Esophagus muscularis mucosa (tissue), 4 donors: ENCODE measurements around the gene TRIM74. TPM values are rescaled to one million over a fixed set of nuclear protein-coding genes. Genes with fewer than 3 reads are reported as not detected.
"Not testable (repeated sequence)": the region's sequence is repeated elsewhere in the genome, so short reads cannot be mapped to it uniquely, and the experiment has no call there.

ENCODE experiments used
- DNase-seq: peaks from one replicate; pipeline ENCODE4 v3.0.0-alpha.2; 2017; ENCODE audit errors: extremely low spot score
- H3K27ac ChIP-seq, 4 donors: fragments of 200-600 bp; sonication (generic); replicated peaks in 1 of 4; 1 replicate in 3 of 4; 2 replicates in 1 of 4; pipeline ENCODE4 v1.5.1; 2016 to 2019; ENCODE audit warnings: mild to moderate bottlenecking in 1 of 4
- H3K27me3 ChIP-seq, 4 donors: fragments of 200-600 bp; sonication (generic); one replicate each; pipeline versions ENCODE4 v1.5.1 to v1.6.0; 2016 to 2019
- H3K36me3 ChIP-seq, 4 donors: fragments of 200-600 bp; sonication (generic); one replicate each; pipeline ENCODE4 v1.5.1; 2016 to 2019
- H3K4me1 ChIP-seq, 4 donors: fragments of 200-600 bp; sonication (generic); one replicate each; pipeline ENCODE4 v1.5.1; 2016 to 2019
- H3K4me3 ChIP-seq, 4 donors: fragments of 200-600 bp; sonication (generic); 1 replicate in 2 of 4; 2 replicates in 2 of 4; pipeline ENCODE4 v1.5.1; 2016 to 2019; ENCODE audit warnings: mild to moderate bottlenecking in 4 of 4, moderate library complexity in 1 of 4
- H3K9me3 ChIP-seq, 4 donors: fragments of 200-600 bp; sonication (generic); 1 replicate in 3 of 4; 2 replicates in 1 of 4; pipeline ENCODE4 v1.5.1; 2016 to 2019
- WGBS: methylation state at CpG from one replicate; pipeline ENCODE4 v1.1.5; 2018; 5-methylcytosine and 5-hydroxymethylcytosine counted together
- intact Hi-C: fragments of 100-400 bp; cut with DNase I; formaldehyde crosslinking; loops from one replicate; pipeline ENCODE4 v1.15.1; 2023
- total RNA-seq, 4 donors: library from RNA; depleted of rRNA; stranded (reverse); fragments of >200 nt; gene quantifications; one replicate each; pipeline versions ENCODE4 v1.1.0 to v1.2.1, GENCODE V29; 2016

The TRIM74 gene
- total RNA-seq, 4 donors from 2014 or later: 1.2 TPM; not detected in 3

GRCh38 chr7:72974781-72975180 lies 5.5 kb upstream of the TRIM74 start:
- DNase-seq, H3K36me3 ChIP-seq, H3K27ac ChIP-seq, intact Hi-C loops, H3K4me1 ChIP-seq, H3K9me3 ChIP-seq, H3K27me3 ChIP-seq, H3K4me3 ChIP-seq: not testable (repeated sequence)
- no CpG with 5 or more reads among the region's 7 CpGs for WGBS

GRCh38 chr7:72971505-72971904 lies 2.2 kb upstream of the TRIM74 start:
- H3K36me3 ChIP-seq, H3K27me3 ChIP-seq, DNase-seq, H3K9me3 ChIP-seq, H3K4me1 ChIP-seq, H3K27ac ChIP-seq, H3K4me3 ChIP-seq, intact Hi-C loops: not testable (repeated sequence)
- WGBS: no CpG with 5 or more reads among the region's 6 CpGs

- 88% methylated on average over 5 of the region's 29 CpGs for WGBS
- H3K27me3 ChIP-seq, H3K36me3 ChIP-seq, H3K4me3 ChIP-seq, DNase-seq, H3K27ac ChIP-seq, H3K9me3 ChIP-seq, intact Hi-C loops, H3K4me1 ChIP-seq: not testable (repeated sequence)
Observed at GRCh38 chr7:72969688-72970087, 422 bp upstream of the TRIM74 start.

- 70% methylated on average over 2 of the region's 3 CpGs for WGBS
- intact Hi-C loops, H3K36me3 ChIP-seq: not testable (repeated sequence)
Observed at GRCh38 chr7:72966892-72967291, 2.4 kb downstream of the TRIM74 start.

GRCh38 chr7:72965186-72965975 lies 3.9 kb downstream of the TRIM74 start:
- DNase-seq, H3K9me3 ChIP-seq, H3K27me3 ChIP-seq, intact Hi-C loops, H3K36me3 ChIP-seq, H3K4me3 ChIP-seq, H3K4me1 ChIP-seq, H3K27ac ChIP-seq: not testable (repeated sequence)
- WGBS: no CpG with 5 or more reads among the region's 31 CpGs

More at GRCh38 chr7:72966892-72967291, 2.4 kb downstream of the TRIM74 start:
- H3K9me3 ChIP-seq, H3K4me3 ChIP-seq, H3K4me1 ChIP-seq, H3K27ac ChIP-seq, DNase-seq, H3K27me3 ChIP-seq: not testable (repeated sequence)

GRCh38 chr7:72963056-72963455 lies 6.2 kb downstream of the TRIM74 start:
- H3K27me3 ChIP-seq, H3K4me3 ChIP-seq, H3K36me3 ChIP-seq, H3K27ac ChIP-seq, H3K9me3 ChIP-seq, DNase-seq, H3K4me1 ChIP-seq, intact Hi-C loops: not testable (repeated sequence)
- WGBS: no CpG with 5 or more reads among the region's 8 CpGs

- H3K36me3 ChIP-seq, H3K4me3 ChIP-seq, H3K9me3 ChIP-seq, H3K27me3 ChIP-seq, H3K4me1 ChIP-seq, intact Hi-C loops, DNase-seq, H3K27ac ChIP-seq: not testable (repeated sequence)
- WGBS: no CpG with 5 or more reads among the region's 9 CpGs
Observed at GRCh38 chr7:72961346-72961650, 8.0 kb downstream of the TRIM74 start.

GRCh38 chr7:72960626-72961345 lies 8.5 kb downstream of the TRIM74 start:
- H3K36me3 ChIP-seq, H3K4me1 ChIP-seq, H3K9me3 ChIP-seq, H3K27me3 ChIP-seq, H3K27ac ChIP-seq, H3K4me3 ChIP-seq, DNase-seq, intact Hi-C loops: not testable (repeated sequence)
- WGBS: no CpG with 5 or more reads among the region's 20 CpGs

GRCh38 chr7:72960029-72960428 lies 9.2 kb downstream of the TRIM74 start:
- WGBS: no CpG with 5 or more reads among the region's 18 CpGs
- H3K4me1 ChIP-seq, H3K27ac ChIP-seq, H3K27me3 ChIP-seq, H3K36me3 ChIP-seq, DNase-seq, H3K4me3 ChIP-seq, H3K9me3 ChIP-seq, intact Hi-C loops: not testable (repeated sequence)

GRCh38 chr7:72954563-72955198 lies 14.6 kb downstream of the TRIM74 start:
- 0% methylated on average over 2 of the region's 45 CpGs for WGBS

GRCh38 chr7:72953901-72954562 lies 15.2 kb downstream of the TRIM74 start:
- peaks cover 8 to 10% (median 8%) of the 10 kb centered on the region in 4 donors for H3K36me3 ChIP-seq
- H3K9me3 ChIP-seq, DNase-seq, H3K4me1 ChIP-seq, H3K27ac ChIP-seq, H3K27me3 ChIP-seq, intact Hi-C loops: not testable (repeated sequence)
- peak overlapping the region; percentile 45 to 58 (median 47) for H3K4me3 ChIP-seq
- no CpG with 5 or more reads among the region's 43 CpGs for WGBS

More at GRCh38 chr7:72954563-72955198, 14.6 kb downstream of the TRIM74 start:
- H3K36me3 ChIP-seq, DNase-seq, H3K27ac ChIP-seq, H3K4me1 ChIP-seq, intact Hi-C loops, H3K9me3 ChIP-seq, H3K27me3 ChIP-seq: not testable (repeated sequence)
- peak overlapping the region; percentile 45 to 58 (median 47) for H3K4me3 ChIP-seq

GRCh38 chr7:72950432-72950831 lies 18.8 kb downstream of the TRIM74 start:
- H3K27me3 ChIP-seq, H3K27ac ChIP-seq, DNase-seq, H3K9me3 ChIP-seq, intact Hi-C loops, H3K4me3 ChIP-seq, H3K4me1 ChIP-seq: not testable (repeated sequence)
- WGBS: no CpG with 5 or more reads among the region's 6 CpGs
- peaks cover 11 to 33% (median 22%) of the 10 kb centered on the region in 4 donors for H3K36me3 ChIP-seq
